ENCODE measurements around the gene SSBP3. TPM values are rescaled to one million over a fixed set of nuclear protein-coding genes. Genes with fewer than 3 reads are reported as not detected.

The SSBP3 gene
- total RNA-seq, 4 donors from 2014 or later, result 32.8 to 63.4 (median 47.4) TPM

- H3K4me1 ChIP-seq, result peaks cover 80 to 90% (median 85%) of the 10 kb centered on the region in 4 donors
Measured at GRCh38 chr1:54287801-54288211, 118.4 kb downstream of the SSBP3 start.

DNA sequence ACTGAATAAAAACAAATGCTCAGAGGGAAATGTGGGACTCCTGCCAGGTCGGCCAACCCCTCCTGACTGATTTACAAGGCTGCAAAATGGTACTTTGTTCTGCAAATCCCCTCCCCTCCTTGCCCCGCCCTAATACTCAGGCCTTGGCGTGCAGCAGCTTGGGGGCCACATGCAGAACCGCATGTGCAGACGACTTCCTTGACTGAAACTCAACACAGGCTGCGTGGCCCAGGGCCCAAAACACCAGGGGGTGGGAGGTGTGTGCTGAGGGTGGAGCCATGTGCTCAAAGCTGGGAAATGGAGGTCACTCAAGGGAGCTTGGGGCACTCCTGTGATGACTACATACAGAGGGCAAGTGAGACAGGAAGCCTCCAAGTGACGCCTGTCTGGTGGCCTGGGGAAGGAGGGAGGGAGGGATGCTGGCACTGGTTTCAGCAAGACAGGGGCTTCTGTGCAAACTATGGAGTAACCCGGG is 119.0 kb downstream of the SSBP3 start:
- Histone ChIP-seq H3K4me3 (no peak overlapping the region), H3K27ac (replicated peaks in 1 of 4) (peak overlapping the region; percentile 79 to 87 (median 83)), H3K4me1 (peaks cover 80 to 90% (median 85%) of the 10 kb centered on the region in 4 donors), H3K27me3 (no peaks in the 10 kb centered on the region), H3K9me3 (no peaks in the 10 kb centered on the region), H3K36me3 (no peaks in the 10 kb centered on the region)
- DNase-seq (ENCODE audit: extremely low spot score), result no peak
- WGBS, result 15% methylated on average over 7 of the region's 8 CpGs
- intact Hi-C loops (cut with DNase I), result no loop called here
- TF ChIP-seq EP300 (IDR thresholded peaks at IDR 0.05), result peak; percentile 51
- peak; percentile 57 to 83 for TF ChIP-seq POLR2AphosphoS5 (IDR thresholded peaks at IDR 0.05)
- no peak for TF ChIP-seq CTCF (IDR thresholded peaks at IDR 0.05)

More at GRCh38 chr1:54287801-54288211, 118.4 kb downstream of the SSBP3 start:
- H3K36me3 ChIP-seq, result no peaks in the 10 kb centered on the region
- H3K9me3 ChIP-seq, result no peaks in the 10 kb centered on the region
- intact Hi-C loops (cut with DNase I), result no loop called here
- H3K27ac ChIP-seq (replicated peaks in 1 of 4), result peak overlapping the region; percentile 79 to 87 (median 83)
- H3K4me3 ChIP-seq, result no peak overlapping the region
- no peak for TF ChIP-seq CTCF (IDR thresholded peaks at IDR 0.05)
- no peak for TF ChIP-seq EP300 (IDR thresholded peaks at IDR 0.05)
- TF ChIP-seq POLR2AphosphoS5 (IDR thresholded peaks at IDR 0.05), result no peak
- no peak for TF ChIP-seq POLR2A (IDR thresholded peaks at IDR 0.05; ENCODE audit: low read depth)
- no peak for DNase-seq (ENCODE audit: extremely low spot score)
- H3K27me3 ChIP-seq, result no peaks in the 10 kb centered on the region
- WGBS, result 53% methylated on average over 8 of the region's 9 CpGs

- no peak for DNase-seq (ENCODE audit: extremely low spot score)
- Histone ChIP-seq H3K27ac (replicated peaks in 1 of 4) (peak overlapping the region; percentile 79 to 87 (median 83)), H3K9me3 (no peaks in the 10 kb centered on the region), H3K27me3 (no peaks in the 10 kb centered on the region), H3K4me1 (peaks cover 67 to 90% (median 85%) of the 10 kb centered on the region in 4 donors), H3K36me3 (peaks cover 0 to 7% (median under 1%) of the 10 kb centered on the region in 4 donors), H3K4me3 (no peak overlapping the region)
- intact Hi-C loops (cut with DNase I), result no loop called here
- WGBS, result 86% methylated on average over 5 of the region's 5 CpGs
- TF ChIP-seq CTCF (IDR thresholded peaks at IDR 0.05), result no peak
- no peak for TF ChIP-seq POLR2A (IDR thresholded peaks at IDR 0.05; ENCODE audit: low read depth)
- no peak for TF ChIP-seq POLR2AphosphoS5 (IDR thresholded peaks at IDR 0.05)
- no peak for TF ChIP-seq EP300 (IDR thresholded peaks at IDR 0.05)
Measured at GRCh38 chr1:54285815-54286345, 120.3 kb downstream of the SSBP3 start.

DNA sequence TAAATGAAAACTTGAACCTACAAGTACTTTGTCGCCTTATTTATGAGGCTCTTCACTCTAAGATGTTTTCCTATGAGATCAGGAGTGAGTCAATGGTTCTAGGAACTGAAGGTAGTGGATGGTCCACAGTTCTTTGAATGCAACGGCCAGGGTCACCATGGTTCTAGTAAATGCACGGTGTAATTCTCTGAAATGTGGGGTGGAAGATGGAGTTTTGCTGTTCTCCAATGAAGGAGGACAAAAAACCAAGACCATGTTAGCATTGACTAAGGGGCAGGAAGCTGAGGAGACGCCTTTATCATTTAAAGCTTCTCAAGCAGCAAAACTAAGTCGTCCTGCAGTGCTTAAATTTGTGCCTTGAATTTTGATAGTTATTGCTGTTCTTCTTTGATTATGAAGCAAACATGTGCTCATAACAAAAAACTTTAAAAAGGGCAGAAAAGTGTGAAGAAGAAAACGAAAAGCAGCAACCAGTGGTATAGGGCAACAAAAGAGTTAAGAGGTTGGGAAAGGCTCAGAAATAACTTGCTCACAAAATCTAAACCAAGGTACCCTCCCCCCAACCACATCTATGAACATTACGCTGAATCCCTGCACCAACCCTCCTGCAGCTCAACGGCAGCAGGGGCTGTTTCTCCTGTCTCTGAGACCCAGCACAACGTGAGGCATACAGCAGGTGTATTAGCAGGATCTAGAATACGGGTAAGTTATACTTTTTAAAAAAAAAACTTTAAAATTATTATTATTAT is 121.2 kb downstream of the SSBP3 start:
- Histone ChIP-seq H3K27ac (replicated peaks in 1 of 4) (peak overlapping the region in 3 of 4 donors; percentile 79 to 87 (median 84)), H3K4me1 (peaks cover 60 to 88% (median 84%) of the 10 kb centered on the region in 4 donors)
- DNase-seq (ENCODE audit: extremely low spot score), result no peak

More for the DNA sequence above, 121.2 kb downstream of the SSBP3 start:
- WGBS, result 93% methylated on average over 10 of the region's 10 CpGs
- TF ChIP-seq EP300 (IDR thresholded peaks at IDR 0.05) (no peak), POLR2AphosphoS5 (IDR thresholded peaks at IDR 0.05) (no peak), POLR2A (IDR thresholded peaks at IDR 0.05; ENCODE audit: low read depth) (no peak), CTCF (IDR thresholded peaks at IDR 0.05) (no peak)
- no peak overlapping the region for H3K4me3 ChIP-seq
- H3K9me3 ChIP-seq, result no peaks in the 10 kb centered on the region
- H3K36me3 ChIP-seq, result peaks cover 0 to 16% (median 8%) of the 10 kb centered on the region in 4 donors
- no peaks in the 10 kb centered on the region for H3K27me3 ChIP-seq
- intact Hi-C loops (cut with DNase I), result no loop called here
